BE2C (cell line): ENCODE data around the gene POFUT2.

ENCODE experiments used
- DNase-seq: peaks from one replicate; pipeline ENCODE4 v3.0.0-alpha.2; 2020
- H3K27me3 ChIP-seq: fragments of 250-450 bp; sonication (Bioruptor Pico); 2 replicates; pipeline ENCODE4 v1.5.1; 2020; ENCODE audit warnings: mild to moderate bottlenecking
- H3K36me3 ChIP-seq: fragments of 250-450 bp; sonication (Bioruptor Pico); 2 replicates; pipeline ENCODE4 v1.5.1; 2020; ENCODE audit warnings: mild to moderate bottlenecking
- H3K4me1 ChIP-seq: fragments of 250-450 bp; sonication (Bioruptor Pico); 2 replicates; pipeline ENCODE4 v1.5.1; 2020
- H3K4me3 ChIP-seq: 2 replicates; pipeline ENCODE4 v1.5.1; 2011; ENCODE audit warnings: low read depth, low read length
- H3K9me3 ChIP-seq: fragments of 250-450 bp; sonication (Bioruptor Pico); 2 replicates; pipeline ENCODE4 v1.5.1; 2020
- CTCF ChIP-seq: IDR thresholded peaks from 2 replicates; pipeline ENCODE4 v1.5.1; 2012; ENCODE audit warnings: mild to moderate bottlenecking, low read depth, low read length

The POFUT2 gene

GRCh38 chr21:45327441-45328197 lies 39.9 kb upstream of the POFUT2 start:
- peak; percentile 12 for DNase-seq
- no peak for TF ChIP-seq CTCF
- no peaks in the 10 kb centered on the region for H3K4me1 ChIP-seq

GRCh38 chr21:45326891-45327440 lies 39.3 kb upstream of the POFUT2 start:
- no peaks in the 10 kb centered on the region for H3K36me3 ChIP-seq
- H3K4me1 ChIP-seq: no peaks in the 10 kb centered on the region
- no peaks in the 10 kb centered on the region for H3K27me3 ChIP-seq
- H3K9me3 ChIP-seq: no peaks in the 10 kb centered on the region
- no peak for TF ChIP-seq CTCF
- H3K4me3 ChIP-seq: no peak overlapping the region
- DNase-seq: peak; percentile 14

More at GRCh38 chr21:45327441-45328197, 39.9 kb upstream of the POFUT2 start:
- no peak overlapping the region for H3K4me3 ChIP-seq
- no peaks in the 10 kb centered on the region for H3K9me3 ChIP-seq
- H3K36me3 ChIP-seq: no peaks in the 10 kb centered on the region
- no peaks in the 10 kb centered on the region for H3K27me3 ChIP-seq

- peak; percentile 21 for DNase-seq
These were observed 38.6 kb upstream of the POFUT2 start for GRCh38 chr21:45326169-45326851.

GRCh38 chr21:45325206-45326168 lies 37.8 kb upstream of the POFUT2 start:
- Histone ChIP-seq H3K27me3 (no peaks in the 10 kb centered on the region), H3K9me3 (no peaks in the 10 kb centered on the region), H3K36me3 (no peaks in the 10 kb centered on the region), H3K4me3 (no peak overlapping the region), H3K4me1 (no peaks in the 10 kb centered on the region; the same call in 1 of the 2 replicates)
- TF ChIP-seq CTCF: no peak
- DNase-seq: peak; percentile 8

More at GRCh38 chr21:45326169-45326851, 38.6 kb upstream of the POFUT2 start:
- no peaks in the 10 kb centered on the region for H3K9me3 ChIP-seq
- H3K4me3 ChIP-seq: no peak overlapping the region
- no peaks in the 10 kb centered on the region for H3K4me1 ChIP-seq
- H3K36me3 ChIP-seq: no peaks in the 10 kb centered on the region
- no peaks in the 10 kb centered on the region for H3K27me3 ChIP-seq
- no peak for TF ChIP-seq CTCF

GRCh38 chr21:45324489-45325205 lies 37.0 kb upstream of the POFUT2 start:
- H3K27me3 ChIP-seq: no peaks in the 10 kb centered on the region
- no peaks in the 10 kb centered on the region; the same call in 1 of the 2 replicates for H3K4me1 ChIP-seq
- H3K4me3 ChIP-seq: no peak overlapping the region
- TF ChIP-seq CTCF: no peak
- peak; percentile 20 for DNase-seq
- H3K36me3 ChIP-seq: no peaks in the 10 kb centered on the region
- H3K9me3 ChIP-seq: no peaks in the 10 kb centered on the region
